ENCODE results near the gene ANKRD66. TPM values are rescaled to one million over a fixed set of nuclear protein-coding genes. Genes with fewer than 3 reads are reported as not detected.

The ANKRD66 gene
- total and polyA plus RNA-seq, 2 experiments from 2014 or later, result not detected

GRCh38 chr6:46751658-46752057 is 4.9 kb downstream of the ANKRD66 start:
- H3K9me3 ChIP-seq (ENCODE audit: low read depth), result no peaks in the 10 kb centered on the region
- no peak for TF ChIP-seq CTCF (IDR thresholded peaks at IDR 0.05; ENCODE audit: low read depth, low read length)
- H3K36me3 ChIP-seq, result no peaks in the 10 kb centered on the region
- peaks cover 4% of the 10 kb centered on the region for H3K27me3 ChIP-seq
- H3K4me3 ChIP-seq, result no peak overlapping the region
- H3K4me1 ChIP-seq (ENCODE audit: low read depth), result peaks cover 7% of the 10 kb centered on the region
- no peak overlapping the region for H3K27ac ChIP-seq
- no peak for DNase-seq (ENCODE audit: low read depth in 1 of 2, low spot score in 1 of 2)

GRCh38 chr6:46755865-46756264 is 9.1 kb downstream of the ANKRD66 start:
- Histone ChIP-seq H3K36me3 (no peaks in the 10 kb centered on the region), H3K9me3 (ENCODE audit: low read depth) (no peaks in the 10 kb centered on the region), H3K27ac (no peak overlapping the region)

GRCh38 chr6:46756469-46757213 is 9.9 kb downstream of the ANKRD66 start:
- Histone ChIP-seq H3K9me3 (ENCODE audit: low read depth) (no peaks in the 10 kb centered on the region), H3K4me3 (no peak overlapping the region), H3K4me1 (ENCODE audit: low read depth) (peaks cover 14% of the 10 kb centered on the region), H3K36me3 (no peaks in the 10 kb centered on the region), H3K27me3 (no peaks in the 10 kb centered on the region), H3K27ac (no peak overlapping the region)
- DNase-seq (ENCODE audit: low read depth in 1 of 2, low spot score in 1 of 2), result peak in 1 of 2 donors; percentile 62
- no peak for TF ChIP-seq CTCF (IDR thresholded peaks at IDR 0.05; ENCODE audit: low read depth, low read length)

More at GRCh38 chr6:46755865-46756264, 9.1 kb downstream of the ANKRD66 start:
- peaks cover 14% of the 10 kb centered on the region for H3K4me1 ChIP-seq (ENCODE audit: low read depth)
- TF ChIP-seq CTCF (IDR thresholded peaks at IDR 0.05; ENCODE audit: low read depth, low read length), result no peak
- H3K4me3 ChIP-seq, result no peak overlapping the region
- H3K27me3 ChIP-seq, result no peaks in the 10 kb centered on the region
- DNase-seq (ENCODE audit: low read depth in 1 of 2, low spot score in 1 of 2), result no peak

GRCh38 chr6:46757214-46757596 is 10.5 kb downstream of the ANKRD66 start:
- Histone ChIP-seq H3K9me3 (ENCODE audit: low read depth) (no peaks in the 10 kb centered on the region), H3K36me3 (no peaks in the 10 kb centered on the region), H3K27me3 (no peaks in the 10 kb centered on the region), H3K4me1 (ENCODE audit: low read depth) (peaks cover 14% of the 10 kb centered on the region), H3K4me3 (no peak overlapping the region), H3K27ac (no peak overlapping the region)
- DNase-seq (ENCODE audit: low read depth in 1 of 2, low spot score in 1 of 2), result no peak
- no peak for TF ChIP-seq CTCF (IDR thresholded peaks at IDR 0.05; ENCODE audit: low read depth, low read length)

GRCh38 chr6:46758960-46759753 is 12.4 kb downstream of the ANKRD66 start:
- DNase-seq (ENCODE audit: low read depth in 1 of 2, low spot score in 1 of 2), result no peak
- no peak overlapping the region for H3K4me3 ChIP-seq
- no peaks in the 10 kb centered on the region for H3K36me3 ChIP-seq
- H3K27me3 ChIP-seq, result no peaks in the 10 kb centered on the region
- TF ChIP-seq CTCF (IDR thresholded peaks at IDR 0.05; ENCODE audit: low read depth, low read length), result no peak
- H3K9me3 ChIP-seq (ENCODE audit: low read depth), result no peaks in the 10 kb centered on the region
- peaks cover 14% of the 10 kb centered on the region for H3K4me1 ChIP-seq (ENCODE audit: low read depth)
- H3K27ac ChIP-seq, result no peak overlapping the region
